K562 (cell line): ENCODE results near the gene CYS1. TPM values are rescaled to one million over a fixed set of nuclear protein-coding genes. Genes with fewer than 3 reads are reported as not detected.

Experiments used
- BHLHE40 ChIP-seq: IDR thresholded peaks from 2 replicates; pipeline ENCODE4 v1.6.1; 2011; ENCODE audit warnings: low read length, improper control_type of control experiment
- CC2D1A ChIP-seq: fragments of 450-650 bp; IDR thresholded peaks from 2 replicates; pipeline ENCODE4 v1.6.1; 2017; ENCODE audit warnings: mild to moderate bottlenecking
- E2F4 ChIP-seq: sonication (generic); formaldehyde crosslinking; IDR thresholded peaks from 2 replicates; pipeline ENCODE4 v1.8.0; 2022; ENCODE audit warnings: mild to moderate bottlenecking, low read depth, missing genetic modification reagents
- GABPB1 ChIP-seq: sonication (generic); formaldehyde crosslinking; IDR thresholded peaks from 2 replicates; pipeline ENCODE4 v1.8.0; 2022; ENCODE audit warnings: mild to moderate bottlenecking, missing genetic modification reagents
- GTF2A2 ChIP-seq: IDR thresholded peaks from 2 replicates; pipeline ENCODE4 v1.6.1; 2016; ENCODE audit warnings: mild to moderate bottlenecking, missing genetic modification characterization, missing compliant biosample characterization
- KAT2B ChIP-seq: IDR thresholded peaks from one replicate; pipeline ENCODE4 v1.6.1; 2012; ENCODE audit warnings: low read depth, mild to moderate bottlenecking, control low read depth, inconsistent platforms, low read length, moderate library complexity
- KLF16 ChIP-seq: IDR thresholded peaks from 2 replicates; pipeline ENCODE4 v1.6.1; 2016; ENCODE audit warnings: antibody characterized with exemption
- MYC ChIP-seq, 2 experiments: fragments of 250-450 bp in 1 of 2; sonication (Bioruptor Pico) in 1 of 2; IDR thresholded peaks; 2 replicates each; pipeline versions ENCODE4 v1.5.1 to v1.6.1; 2012 to 2021; ENCODE audit warnings: low read depth in 2 of 2, borderline replicate concordance in 1 of 2, improper control_type of control experiment in 1 of 2, low read length in 1 of 2, mild to moderate bottlenecking in 1 of 2, moderate library complexity in 1 of 2
- NFE2L1 ChIP-seq: fragments of 450-650 bp; IDR thresholded peaks from 2 replicates; pipeline ENCODE4 v1.6.1; 2016; ENCODE audit warnings: missing genetic modification characterization, low read depth, mild to moderate bottlenecking, missing compliant biosample characterization, moderate library complexity, borderline replicate concordance
- PBX2 ChIP-seq, 2 experiments: IDR thresholded peaks in 1 of 2; conservative IDR thresholded peaks in 1 of 2; 2 replicates each; pipeline ENCODE4 v1.6.1; 2016; ENCODE audit warnings: low read depth in 2 of 2, mild to moderate bottlenecking in 1 of 2, missing compliant biosample characterization in 1 of 2, missing genetic modification characterization in 1 of 2, moderate library complexity in 1 of 2
- SP2 ChIP-seq: IDR thresholded peaks from 2 replicates; pipeline ENCODE4 v1.6.1; 2011; ENCODE audit warnings: mild to moderate bottlenecking, low read depth, low read length, moderate library complexity; ENCODE audit not compliant: poor library complexity, severe bottlenecking; ENCODE audit errors: extremely low read depth
- SREBF1 ChIP-seq: fragments of 150-350 bp; IDR thresholded peaks from 2 replicates; pipeline ENCODE4 v1.6.1; 2014; ENCODE audit warnings: antibody characterized with exemption, low read depth, low read length, borderline replicate concordance
- UBTF ChIP-seq, 2 experiments: IDR thresholded peaks; 2 replicates each; pipeline ENCODE4 v1.6.1; 2012; ENCODE audit warnings: improper control_type of control experiment in 2 of 2, low read depth in 2 of 2, low read length in 2 of 2, borderline replicate concordance in 1 of 2
- XRCC3 ChIP-seq: fragments of 450-650 bp; IDR thresholded peaks from 2 replicates; pipeline ENCODE4 v1.6.1; 2017; ENCODE audit warnings: mild to moderate bottlenecking, moderate library complexity
- ZNF124 ChIP-seq: sonication (generic); formaldehyde crosslinking; IDR thresholded peaks from 2 replicates; pipeline ENCODE4 v1.8.1; 2022; ENCODE audit warnings: missing genetic modification reagents
- ZNF253 ChIP-seq: fragments of 250-450 bp; sonication (Bioruptor Pico); conservative IDR thresholded peaks from 2 replicates; pipeline ENCODE4 v1.6.1; 2021; ENCODE audit warnings: mild to moderate bottlenecking
- ZNF696 ChIP-seq: fragments of 250-450 bp; sonication (Bioruptor Pico); conservative IDR thresholded peaks from 2 replicates; pipeline ENCODE4 v1.4.0; 2020; ENCODE audit warnings: mild to moderate bottlenecking, moderate library complexity
- ZNF707 ChIP-seq: fragments of 250-450 bp; sonication (Bioruptor Pico); conservative IDR thresholded peaks from 2 replicates; pipeline ENCODE4 v1.8.0; 2022; ENCODE audit warnings: inconsistent platforms, mild to moderate bottlenecking, moderate library complexity
- polyA plus RNA-seq, 8 experiments: library from polyadenylated mRNA; depleted of rRNA in 4 of 8; stranded (reverse) in 5 of 8; unstranded in 3 of 8; fragments of >200 nt; fragmentation: Nextera tagmentation in 2 of 8; fragmentation: Illumina TruSeq in 1 of 8; extraction: Ambion mirVana in 2 of 8; extraction: Trizol in 1 of 8; gene quantifications; 2 replicates each; pipeline versions ENCODE4 v1.2.1 to v1.2.3, GENCODE V29; 2011 to 2014; ENCODE audit warnings: inconsistent platforms in 1 of 8, missing spikeins in 1 of 8
- total RNA-seq, 7 experiments: library from RNA; depleted of rRNA in 6 of 7; stranded (reverse); fragments of >200 nt in 6 of 7; fragmentation: Illumina TruSeq in 2 of 7; extraction: Trizol in 2 of 7; gene quantifications; 2 replicates each; pipeline versions ENCODE4 v1.2.1 to v1.2.3, GENCODE V29; 2011 to 2021; ENCODE audit warnings: low replicate concordance in 1 of 7

CYS1 gene
- total and polyA plus RNA-seq, 9 of the 15 experiments (the other 6 are each of a cell fraction or from before 2014, with no cell fraction given) = 0.11 to 0.13 TPM; not detected in 7

DNA sequence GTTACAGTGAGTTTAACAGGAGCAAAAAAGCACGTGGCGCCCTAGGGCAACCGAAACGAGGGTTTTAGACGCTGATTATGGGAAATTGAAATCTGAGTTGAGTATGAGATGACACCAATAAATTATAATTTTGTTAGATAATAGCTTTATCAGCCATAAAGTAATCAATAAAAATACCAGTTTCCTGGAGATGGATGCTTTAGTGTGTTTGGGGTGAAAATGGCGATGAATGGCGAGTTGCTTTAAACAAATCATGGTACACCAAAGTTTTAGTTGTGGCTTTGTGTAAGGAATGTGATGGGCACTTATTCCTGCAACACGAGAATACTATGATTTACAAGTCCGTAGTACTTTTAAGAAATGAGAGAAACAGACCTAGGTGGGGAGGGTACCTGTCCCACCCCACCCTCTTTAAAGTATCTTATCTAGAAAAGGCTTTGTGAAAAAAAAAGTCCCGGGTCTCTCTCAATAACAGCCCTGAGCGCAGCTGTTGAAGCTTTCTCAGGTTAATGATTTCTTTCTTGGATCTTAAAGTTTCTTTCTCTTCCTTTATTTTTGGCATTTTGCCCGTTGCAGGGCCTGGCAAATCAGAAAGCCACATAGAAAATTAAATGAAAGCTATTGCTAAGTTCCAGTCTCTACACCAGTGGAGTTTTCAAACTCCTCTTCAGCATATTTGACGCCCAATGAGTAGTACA, 40.8 kb upstream of the CYS1 start (continued):
- TF ChIP-seq ZNF707 = no peak
- no peak for TF ChIP-seq XRCC3
- TF ChIP-seq GABPB1 = no peak
- no peak for TF ChIP-seq E2F4 (CRISPR knock-in tag)
- TF ChIP-seq UBTF (IDR thresholded peaks at IDR 0.05; ENCODE audit: borderline replicate concordance in 1 of 2, low read depth in 2 of 2, low read length in 2 of 2) = no peak
- TF ChIP-seq KAT2B = no peak
- TF ChIP-seq NFE2L1 (tag) = no peak
- TF ChIP-seq KLF16 = no peak
- TF ChIP-seq SP2 = no peak
- TF ChIP-seq PBX2 (CRISPR knock-in tag; IDR thresholded peaks at IDR 0.05; ENCODE audit: low read depth) = no peak
- TF ChIP-seq PBX2 (tag; conservative IDR thresholded peaks at IDR 0.05; ENCODE audit: low read depth) = 0 out of 2 replicates have a peak, but pooled peaks have one; percentile 12
- no peak for TF ChIP-seq GTF2A2 (tag)
- TF ChIP-seq MYC (IDR thresholded peaks at IDR 0.05; ENCODE audit: low read depth, low read length) = peak; percentile 12
- TF ChIP-seq MYC (CRISPR knock-in tag; IDR thresholded peaks at IDR 0.05; ENCODE audit: borderline replicate concordance, low read depth) = no peak
- TF ChIP-seq ZNF696 (CRISPR knock-in tag) = no peak
- TF ChIP-seq BHLHE40 = no peak
- no peak for TF ChIP-seq ZNF124 (CRISPR knock-in tag)
- no peak for TF ChIP-seq SREBF1
- TF ChIP-seq CC2D1A = no peak
- TF ChIP-seq ZNF253 (CRISPR knock-in tag) = no peak
